HG02798 (cell line): ENCODE data around the gene BRCA1.

Source experiments
- ATAC-seq: cut with Tn5 transposase; IDR thresholded peaks from one replicate; pipeline ENCODE4 v1.9.1; 2021; ENCODE audit warnings: mild to moderate bottlenecking; ENCODE audit not compliant: unreplicated experiment, poor library complexity

BRCA1 gene

GRCh38 chr17:43027091-43028032 is 97.8 kb downstream of the BRCA1 start:
- ATAC-seq, result no peak

DNA sequence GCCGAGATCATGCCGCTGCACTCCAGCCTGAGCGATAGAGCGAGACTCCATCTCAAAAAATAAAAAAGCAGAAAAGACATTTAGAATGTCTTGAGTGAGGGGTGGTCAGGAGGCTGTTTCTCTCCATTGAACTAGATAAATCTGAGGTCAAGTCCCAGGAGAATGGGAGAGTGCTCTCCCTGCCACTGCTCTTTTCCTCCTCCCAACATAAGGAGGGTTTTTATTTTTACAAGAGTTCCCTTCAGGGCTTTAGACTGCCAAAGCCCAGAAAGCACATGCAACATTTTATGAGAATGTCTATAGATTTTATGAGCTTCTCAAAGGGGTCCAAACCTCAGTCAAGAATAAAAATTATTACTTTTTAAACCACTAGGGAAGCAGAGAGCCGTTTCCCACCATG is 98.6 kb downstream of the BRCA1 start:
- ATAC-seq, result no peak

DNA sequence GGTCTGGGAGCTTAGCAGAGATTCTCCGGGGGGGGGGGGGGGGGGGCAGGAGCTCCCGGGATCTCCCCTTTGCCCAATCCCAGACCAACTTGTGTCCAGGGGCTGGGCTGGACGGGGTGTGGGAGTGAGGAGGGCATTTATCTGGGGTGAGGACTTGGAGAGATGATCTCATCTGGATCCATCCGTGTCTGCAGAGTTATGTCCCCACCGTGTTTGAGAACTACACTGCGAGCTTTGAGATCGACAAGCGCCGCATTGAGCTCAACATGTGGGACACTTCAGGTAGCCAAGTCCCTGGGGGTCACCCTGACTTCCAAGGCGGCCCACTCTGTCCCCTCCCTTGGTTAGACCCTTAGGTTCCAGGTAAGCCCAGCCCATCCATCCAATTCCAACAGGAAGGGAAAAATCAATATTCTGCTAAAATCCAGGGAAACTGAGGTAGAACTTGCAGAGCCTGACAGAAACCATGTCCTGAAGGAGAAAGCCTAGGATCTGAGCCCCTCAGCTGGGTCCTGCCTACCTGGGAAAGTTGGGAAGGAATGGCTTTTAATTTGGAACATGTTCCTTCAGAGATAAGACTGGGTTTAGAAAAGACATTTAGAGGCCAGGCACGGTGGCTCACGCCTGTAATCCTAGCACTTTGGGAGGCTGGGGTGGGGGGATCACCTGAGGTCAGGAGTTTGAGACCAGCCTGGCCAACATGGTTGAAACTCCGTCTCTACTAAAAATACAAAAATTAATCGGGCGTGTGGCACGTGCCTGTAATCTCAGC is 99.2 kb downstream of the BRCA1 start:
- ATAC-seq, result no peak

DNA sequence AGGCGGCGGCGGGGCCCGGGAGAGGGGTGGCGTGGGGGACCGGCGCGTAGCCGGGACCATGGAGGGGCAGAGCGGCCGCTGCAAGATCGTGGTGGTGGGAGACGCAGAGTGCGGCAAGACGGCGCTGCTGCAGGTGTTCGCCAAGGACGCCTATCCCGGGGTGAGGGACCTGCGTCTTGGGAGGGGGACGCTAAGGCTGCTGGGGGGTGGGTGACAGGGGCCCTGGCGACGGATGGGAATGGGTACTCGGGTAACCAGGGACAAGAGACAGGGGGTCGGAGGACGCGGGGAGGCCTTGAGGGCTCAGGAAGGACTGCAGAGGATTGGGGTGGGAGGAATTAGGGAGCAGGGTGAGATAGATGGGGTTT is 99.9 kb downstream of the BRCA1 start:
- ATAC-seq, result no peak

- ATAC-seq, result peak; percentile 41
These were observed 100.5 kb downstream of the BRCA1 start, which contains the start of gene RND2 for GRCh38 chr17:43024407-43025289. RND2 (plus strand) TSS chr17:43025231; CDS start chr17:43025348, 117 bp downstream.

- ATAC-seq, result peak; percentile 53
These were observed 103.2 kb downstream of the BRCA1 start, which contains the start of gene VAT1 for GRCh38 chr17:43021741-43022512. VAT1 (minus strand) TSS chr17:43022385; CDS start chr17:43022322, 63 bp downstream.

- no peak for ATAC-seq
These were observed 104.1 kb downstream of the BRCA1 start for GRCh38 chr17:43020789-43021740.

GRCh38 chr17:43020030-43020621 is 105.0 kb downstream of the BRCA1 start:
- ATAC-seq, result no peak

DNA sequence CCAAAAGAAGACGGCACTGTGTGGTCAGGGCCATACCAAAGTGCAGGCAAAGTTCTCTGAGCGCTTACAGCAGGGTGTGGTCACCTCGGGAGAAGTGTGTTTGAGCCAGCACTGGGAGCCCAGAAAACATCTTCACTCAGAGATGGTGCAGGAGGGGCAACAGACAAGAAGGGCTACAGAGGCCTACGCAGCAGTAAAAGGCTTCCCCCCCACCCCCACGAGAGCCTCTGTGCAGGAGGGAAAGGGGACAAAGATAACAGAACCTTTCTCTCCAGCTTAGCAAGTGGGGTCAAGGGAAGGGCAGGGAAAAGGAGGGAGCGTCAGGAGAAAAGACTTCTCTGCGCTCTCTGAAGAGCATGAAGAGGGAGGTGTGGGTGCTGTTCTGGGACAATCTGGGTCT is 105.7 kb downstream of the BRCA1 start:
- ATAC-seq, result no peak

- ATAC-seq, result no peak
These were observed 106.2 kb downstream of the BRCA1 start for GRCh38 chr17:43018932-43019331.

- ATAC-seq, result no peak
These were observed 106.9 kb downstream of the BRCA1 start for GRCh38 chr17:43018008-43018853.

- ATAC-seq, result no peak
These were observed 108.9 kb downstream of the BRCA1 start for GRCh38 chr17:43016216-43016615.

GRCh38 chr17:43015579-43015978 is 109.6 kb downstream of the BRCA1 start:
- no peak for ATAC-seq

DNA sequence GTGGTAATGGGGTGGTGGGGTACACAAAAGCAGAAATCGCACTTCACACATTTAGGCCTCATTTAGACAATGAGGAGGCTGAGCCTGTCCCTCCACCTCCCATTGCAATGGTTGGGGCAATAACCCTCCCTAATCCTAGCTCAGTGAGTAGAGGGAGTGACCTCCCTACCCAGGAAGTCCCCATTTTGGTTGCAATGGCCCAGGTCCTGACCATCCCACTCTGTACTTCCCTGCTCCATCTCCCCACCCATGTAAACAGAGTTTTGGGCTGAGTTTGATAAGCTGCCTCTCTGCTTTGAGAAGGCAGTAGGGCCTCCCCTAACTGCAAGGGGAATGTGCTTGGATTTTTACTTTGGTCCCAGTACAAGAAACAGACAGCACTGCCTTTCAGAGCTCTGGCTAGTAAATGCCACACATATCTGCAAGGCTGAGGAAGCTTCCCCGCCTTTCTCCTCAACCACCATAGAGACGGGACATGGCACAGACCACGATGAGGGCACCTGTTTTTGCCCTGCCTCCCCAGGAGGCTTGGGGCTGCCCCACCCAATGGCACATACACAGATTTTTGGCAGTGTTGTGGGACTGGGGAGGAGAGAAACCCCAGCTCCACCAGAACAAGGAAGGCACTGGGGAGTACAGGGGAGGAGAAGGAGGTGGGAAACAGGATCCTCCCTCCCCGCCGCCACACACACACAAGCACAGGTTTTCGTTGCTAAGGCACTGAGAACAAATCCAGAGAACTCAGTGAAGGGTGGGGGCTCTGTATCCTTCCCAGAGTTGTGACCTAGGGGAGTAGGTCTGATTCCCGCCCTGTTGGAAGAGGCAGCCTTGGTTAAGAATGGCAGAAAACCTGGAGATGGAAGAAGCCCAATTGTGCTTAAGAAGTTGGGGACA is 110.3 kb downstream of the BRCA1 start:
- ATAC-seq, result no peak

DNA sequence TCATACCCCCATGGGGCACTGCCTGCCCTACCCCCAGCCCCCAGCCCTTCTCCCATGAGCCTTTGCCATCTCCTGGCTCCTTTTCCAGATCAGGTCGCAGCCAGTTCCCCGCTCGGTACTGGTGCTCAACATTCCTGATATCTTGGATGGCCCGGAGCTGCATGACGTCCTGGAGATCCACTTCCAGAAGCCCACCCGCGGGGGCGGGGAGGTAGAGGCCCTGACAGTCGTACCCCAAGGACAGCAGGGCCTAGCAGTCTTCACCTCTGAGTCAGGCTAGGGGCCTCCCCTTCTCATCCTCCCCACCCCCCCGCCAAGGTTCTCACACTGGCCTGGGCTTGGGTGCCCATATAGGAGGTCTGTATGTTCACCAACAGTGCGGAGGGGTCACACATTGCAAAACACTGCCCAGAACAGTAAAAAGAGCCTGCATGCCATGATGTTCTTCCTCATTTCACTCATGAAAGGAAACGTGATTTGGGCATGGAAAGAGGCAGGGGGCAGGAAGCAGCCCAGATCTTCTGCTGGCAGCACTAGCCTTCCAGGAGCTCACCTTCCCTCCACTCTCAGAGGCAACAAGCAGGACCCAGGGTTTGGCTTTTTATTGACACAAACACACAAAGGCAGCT is 111.0 kb downstream of the BRCA1 start:
- no peak for ATAC-seq

DNA sequence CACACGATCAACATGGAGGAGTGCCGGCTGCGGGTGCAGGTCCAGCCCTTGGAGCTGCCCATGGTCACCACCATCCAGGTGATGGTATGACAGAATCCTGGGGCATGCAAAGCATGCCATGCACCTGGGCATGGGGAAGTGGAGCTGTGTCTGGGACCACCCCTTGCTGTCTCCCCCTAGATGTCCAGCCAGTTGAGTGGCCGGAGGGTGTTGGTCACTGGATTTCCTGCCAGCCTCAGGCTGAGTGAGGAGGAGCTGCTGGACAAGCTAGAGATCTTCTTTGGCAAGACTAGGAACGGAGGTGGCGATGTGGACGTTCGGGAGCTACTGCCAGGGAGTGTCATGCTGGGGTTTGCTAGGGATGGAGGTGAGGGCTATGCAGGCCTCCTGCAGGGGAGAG is 111.9 kb downstream of the BRCA1 start:
- no peak for ATAC-seq
